HG03457 (cell line): ENCODE data around the gene SMIM38.
"Not testable (repeated sequence)": the region's sequence is repeated elsewhere in the genome, so short reads cannot be mapped to it uniquely, and the experiment has no call there.

Source experiments
- ATAC-seq: cut with Tn5 transposase; IDR thresholded peaks from one replicate; pipeline ENCODE4 v1.9.1; 2021; ENCODE audit warnings: moderate number of reproducible peaks; ENCODE audit not compliant: unreplicated experiment

The SMIM38 gene

DNA sequence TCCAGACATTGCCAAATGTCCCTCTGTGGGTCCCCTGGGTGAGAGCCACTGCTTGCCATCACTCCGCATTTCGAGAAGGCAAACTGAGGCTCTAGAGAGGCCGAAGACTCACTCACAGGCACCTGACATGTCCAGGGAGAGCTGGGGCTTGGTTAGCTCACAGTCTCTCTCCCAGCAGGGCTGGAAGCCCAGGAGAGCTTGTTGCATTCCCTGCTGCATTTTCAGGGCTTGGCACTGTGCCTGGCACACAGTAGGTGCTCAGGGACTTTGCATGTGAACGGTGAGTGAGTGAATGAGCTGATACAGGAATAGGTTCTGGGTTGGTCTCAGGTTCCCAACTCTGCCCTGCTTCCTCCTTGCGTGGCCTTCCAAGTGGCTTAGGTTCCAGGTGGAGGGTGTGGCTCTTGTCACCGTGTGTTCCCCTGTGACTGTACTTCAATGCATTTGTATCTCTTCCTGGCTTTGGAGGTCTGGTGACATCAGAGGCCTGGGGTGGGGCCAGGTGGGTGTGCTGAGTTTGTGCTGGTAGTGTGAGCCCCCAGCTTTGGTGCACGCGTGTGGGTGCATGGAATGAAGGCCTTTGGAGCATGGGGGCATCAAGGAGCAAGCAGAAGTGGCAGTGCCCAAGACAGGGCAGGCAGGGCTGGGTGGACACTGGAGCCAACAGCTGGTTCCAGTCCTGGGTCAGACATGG lies 18.4 kb upstream of the SMIM38 start:
- no peak for ATAC-seq

DNA sequence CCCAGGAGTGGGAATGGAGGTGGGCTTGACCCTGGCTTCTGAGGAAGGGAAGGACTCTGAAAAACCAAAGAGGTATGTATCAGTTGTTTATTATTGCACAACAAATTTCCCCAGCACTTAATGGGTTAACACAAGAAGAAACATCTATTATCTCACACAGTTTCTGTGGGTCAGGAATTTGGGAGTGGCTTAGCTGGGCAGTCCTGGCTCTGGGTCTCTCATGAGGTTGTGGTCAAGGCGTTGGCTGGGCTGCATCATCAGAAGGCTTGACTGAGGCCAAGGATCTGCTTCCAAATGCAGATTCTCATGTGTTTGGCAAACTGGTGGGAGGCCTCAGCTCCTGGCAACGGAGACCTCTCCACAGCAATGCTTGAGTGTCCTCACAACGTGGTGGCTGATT lies 17.5 kb upstream of the SMIM38 start:
- no peak for ATAC-seq

DNA sequence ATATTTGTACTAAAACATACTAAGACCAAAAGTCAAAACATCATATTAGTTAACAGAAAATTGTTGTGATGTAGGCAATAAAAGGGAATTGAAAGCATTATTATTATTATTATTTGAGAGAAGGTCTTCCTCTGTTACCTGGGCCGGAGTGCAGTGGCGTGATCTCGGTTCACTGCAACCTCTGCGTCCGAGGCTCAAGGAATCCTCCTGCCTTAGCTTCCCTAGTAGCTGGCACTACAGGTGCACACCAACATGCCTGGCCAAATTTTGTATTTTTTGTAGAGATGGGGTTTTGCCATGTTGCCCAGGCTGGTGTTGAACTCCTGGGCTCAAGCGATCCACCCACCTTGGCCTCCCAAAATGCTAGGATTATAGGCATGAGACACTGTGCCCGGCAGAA lies 15.6 kb upstream of the SMIM38 start:
- not testable (repeated sequence) for ATAC-seq

DNA sequence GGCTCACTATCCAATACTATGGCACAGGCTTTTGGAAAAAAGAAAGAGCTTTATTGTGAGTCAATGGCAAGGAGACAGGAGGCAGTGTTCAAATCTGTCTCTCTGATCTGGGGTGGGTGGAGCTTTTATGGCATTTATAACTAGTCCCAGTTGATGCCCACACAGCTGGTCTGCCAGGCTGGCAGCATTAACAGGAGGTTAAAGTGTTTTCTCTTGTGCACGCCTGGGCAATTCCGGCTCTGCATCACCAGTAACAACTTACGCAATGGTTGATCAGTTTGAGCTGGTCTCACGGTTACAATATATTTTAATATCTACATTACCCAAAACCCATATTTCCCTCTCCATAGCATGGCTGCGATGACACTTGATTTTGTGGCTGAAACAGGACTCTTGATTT lies 15.1 kb upstream of the SMIM38 start:
- no peak for ATAC-seq

DNA sequence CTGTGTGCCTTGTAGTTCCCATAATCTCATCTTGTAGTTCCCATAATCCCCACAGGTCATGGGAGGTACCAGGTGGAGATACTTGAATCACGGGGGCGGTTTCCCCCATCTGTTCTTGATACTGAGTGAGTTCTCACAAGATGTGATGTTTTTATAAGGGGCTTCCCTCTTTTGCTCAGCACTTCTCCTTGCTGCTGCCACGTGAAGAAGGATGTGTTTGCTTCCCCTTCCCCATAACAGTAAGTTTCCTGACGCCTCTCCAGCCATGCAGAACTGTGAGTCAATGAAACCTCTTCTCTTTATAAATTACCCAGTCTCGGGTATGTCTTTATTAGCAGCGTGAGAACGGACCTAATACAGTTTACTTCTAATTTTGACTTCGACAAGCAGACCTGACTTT lies 14.0 kb upstream of the SMIM38 start:
- ATAC-seq = no peak

DNA sequence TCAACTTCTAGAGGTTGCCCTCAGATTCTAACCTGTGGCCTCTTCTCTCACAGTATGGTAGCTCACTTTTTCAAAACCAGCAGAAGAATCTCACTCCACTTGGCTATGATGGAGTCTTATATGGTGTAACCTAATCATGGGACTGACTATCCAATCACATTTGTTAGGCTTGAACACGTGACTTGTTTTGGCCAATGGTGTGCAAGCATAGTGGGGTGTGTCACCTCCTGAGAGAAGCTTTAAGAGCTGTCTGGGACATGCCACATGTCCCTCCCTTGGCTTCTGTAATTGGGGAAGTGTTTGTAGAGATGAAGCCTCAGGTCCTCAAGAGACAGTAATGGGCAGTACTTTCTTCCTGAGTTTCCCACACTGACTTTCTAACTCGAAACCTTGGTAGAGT lies 12.8 kb upstream of the SMIM38 start:
- no peak for ATAC-seq

DNA sequence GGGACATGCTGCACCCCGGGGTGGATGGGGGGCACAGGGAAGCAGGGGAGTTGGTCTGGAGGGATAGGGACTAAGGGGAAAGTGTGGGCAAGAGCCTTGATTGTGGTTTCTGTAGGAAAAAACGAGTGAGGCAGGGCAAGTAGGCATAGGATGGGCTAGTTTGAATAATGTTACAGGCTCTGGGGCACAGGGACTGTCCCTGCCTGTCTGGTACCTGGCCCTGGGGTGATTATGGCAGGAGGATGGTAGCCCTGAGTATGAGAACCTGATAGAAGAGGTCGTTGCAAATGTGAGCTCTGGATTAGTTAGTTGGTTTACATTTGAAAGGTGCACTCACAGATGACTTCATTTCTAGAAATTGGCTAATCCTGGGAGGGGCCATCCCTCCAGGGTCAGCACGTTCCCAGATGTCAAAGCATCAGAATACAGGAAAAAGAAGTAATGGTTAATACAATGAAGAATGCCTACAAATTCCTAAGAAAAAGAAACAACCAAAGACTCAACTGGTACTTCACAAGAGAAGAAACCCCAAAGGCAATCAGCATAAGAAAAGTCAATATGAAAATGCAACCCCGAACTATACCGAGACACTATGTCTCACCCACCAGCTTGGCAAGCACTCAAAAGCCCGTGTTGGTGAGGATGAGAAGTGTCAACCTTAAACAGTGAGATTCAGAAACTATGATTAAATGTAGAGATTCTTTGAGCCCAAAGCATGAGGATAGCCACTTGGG lies 11.3 kb upstream of the SMIM38 start:
- ATAC-seq = no peak

DNA sequence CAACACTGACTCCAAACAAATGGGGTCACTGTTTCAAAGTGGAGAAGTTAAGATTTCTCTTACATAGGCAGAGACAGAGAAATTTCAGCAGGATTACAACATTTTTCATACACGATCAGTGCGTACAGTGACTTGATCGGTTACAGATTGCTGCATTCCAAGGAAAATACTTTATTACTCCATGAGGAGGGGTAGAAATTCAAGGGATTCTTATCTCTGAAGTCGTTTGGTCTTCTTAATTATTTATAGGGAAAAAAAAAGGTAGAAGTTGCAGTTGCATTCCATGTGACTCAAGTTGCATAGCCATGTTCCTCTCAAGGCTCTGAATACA lies 10.7 kb upstream of the SMIM38 start:
- ATAC-seq = no peak

DNA sequence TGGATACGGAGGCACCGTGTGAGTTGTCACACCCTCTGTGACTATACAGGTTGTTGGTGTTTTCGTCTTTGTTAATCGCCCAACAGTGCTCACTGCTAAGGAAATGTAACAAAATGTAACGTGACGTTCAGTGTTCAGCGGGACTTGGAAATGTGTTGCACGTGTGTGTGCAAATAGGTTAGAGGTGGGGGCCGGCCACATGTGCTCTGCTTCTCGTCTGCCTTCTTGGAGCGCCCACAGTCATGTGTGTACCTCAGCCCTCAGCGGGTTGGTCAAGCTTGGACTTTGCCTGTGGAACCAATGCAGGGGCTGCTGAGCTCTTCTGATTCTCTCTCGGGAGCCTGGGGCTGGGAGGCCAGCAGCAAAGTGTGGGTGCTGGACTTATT lies 7.4 kb upstream of the SMIM38 start:
- no peak for ATAC-seq

DNA sequence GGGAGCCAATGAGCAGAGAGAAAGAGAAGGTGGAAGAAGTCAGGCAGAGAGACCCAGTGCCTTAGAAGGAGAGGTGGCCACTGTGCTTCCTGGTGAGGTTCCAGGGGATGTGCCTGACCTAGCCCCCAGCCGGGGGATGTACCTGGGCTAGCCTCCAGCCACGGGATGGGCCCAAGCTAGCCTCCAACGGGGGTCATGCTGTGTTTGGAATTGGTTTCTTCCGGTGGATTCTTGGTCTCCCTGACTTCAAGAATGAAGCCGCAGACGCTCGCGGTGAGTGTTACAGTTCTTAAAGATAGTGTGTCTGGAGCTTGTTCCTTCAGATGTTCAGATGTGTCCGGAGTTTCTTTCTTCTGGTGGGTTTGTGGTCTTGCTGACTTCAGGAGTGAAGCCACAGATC lies 6.9 kb upstream of the SMIM38 start:
- ATAC-seq = no peak

DNA sequence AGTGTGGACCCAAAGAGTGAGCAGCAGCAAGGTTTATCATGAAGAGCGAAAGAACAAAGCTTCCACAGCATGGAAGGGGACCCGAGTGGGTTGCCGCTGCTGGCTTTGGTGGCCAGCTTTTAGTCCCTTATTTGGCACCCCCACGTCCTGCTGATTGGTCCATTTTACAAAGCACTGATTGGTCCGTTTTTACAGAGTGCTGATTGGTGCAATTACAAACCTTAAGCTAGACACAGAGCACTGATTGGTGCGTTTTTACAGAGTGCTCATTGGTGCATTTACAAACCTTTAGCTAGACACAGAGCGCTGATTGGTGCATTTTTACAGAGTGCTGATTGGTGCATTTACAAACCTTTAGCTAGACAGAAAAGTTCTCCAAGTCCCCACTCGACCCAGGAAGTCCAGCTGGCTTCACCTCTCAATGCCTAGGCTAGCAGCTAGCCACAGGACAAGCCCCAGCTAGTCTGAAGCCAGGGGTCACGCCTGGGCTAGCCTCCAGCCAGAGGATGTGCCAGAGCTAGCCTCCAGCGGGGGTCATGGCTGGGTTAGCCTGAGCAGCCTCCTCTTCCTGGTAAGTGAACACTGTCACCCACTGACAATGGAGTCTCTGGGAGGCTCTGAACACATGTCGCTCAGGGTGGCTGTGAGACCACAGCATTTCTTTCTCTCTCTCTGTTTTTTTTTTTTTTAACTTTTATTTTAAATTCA lies 6.2 kb upstream of the SMIM38 start:
- ATAC-seq = not testable (repeated sequence)

DNA sequence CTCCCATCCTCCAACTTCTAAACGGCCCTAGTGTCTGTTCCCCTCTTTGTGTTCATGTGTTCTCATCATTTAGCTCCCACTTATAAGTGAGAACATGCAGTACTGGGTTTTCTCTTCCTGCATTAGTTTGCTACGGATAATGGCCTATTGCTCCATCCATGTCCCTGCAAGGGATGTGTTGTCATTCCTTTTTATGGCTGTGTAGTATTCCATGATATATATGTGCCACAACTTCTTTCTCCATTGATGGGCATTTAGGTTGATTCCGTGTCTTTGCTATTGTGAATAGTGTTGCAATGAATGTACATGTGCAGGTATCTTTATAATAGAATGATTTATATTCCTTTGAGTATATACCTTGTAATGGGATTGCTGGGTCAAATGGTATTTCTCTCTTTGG lies 5.6 kb upstream of the SMIM38 start:
- ATAC-seq = no peak

DNA sequence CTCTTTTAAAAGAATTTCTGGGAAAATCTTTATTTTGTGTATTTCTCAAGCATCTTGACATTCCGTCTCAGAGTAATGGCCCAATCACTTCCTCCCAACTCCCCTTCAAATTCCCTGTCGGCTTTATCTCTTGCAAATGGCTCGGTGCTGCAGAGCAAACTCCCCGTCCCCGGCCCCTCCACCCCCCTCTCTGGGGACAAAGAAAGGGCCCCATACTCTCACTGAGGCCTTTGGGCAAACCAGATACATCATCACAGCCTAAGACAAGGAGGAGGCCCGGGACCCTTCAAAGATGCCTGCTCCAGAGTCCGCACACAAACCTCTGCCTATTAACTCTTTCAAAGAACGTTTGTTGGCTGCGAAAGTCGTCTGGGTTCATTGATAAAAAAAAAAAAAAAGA lies 3.9 kb upstream of the SMIM38 start:
- ATAC-seq = no peak

DNA sequence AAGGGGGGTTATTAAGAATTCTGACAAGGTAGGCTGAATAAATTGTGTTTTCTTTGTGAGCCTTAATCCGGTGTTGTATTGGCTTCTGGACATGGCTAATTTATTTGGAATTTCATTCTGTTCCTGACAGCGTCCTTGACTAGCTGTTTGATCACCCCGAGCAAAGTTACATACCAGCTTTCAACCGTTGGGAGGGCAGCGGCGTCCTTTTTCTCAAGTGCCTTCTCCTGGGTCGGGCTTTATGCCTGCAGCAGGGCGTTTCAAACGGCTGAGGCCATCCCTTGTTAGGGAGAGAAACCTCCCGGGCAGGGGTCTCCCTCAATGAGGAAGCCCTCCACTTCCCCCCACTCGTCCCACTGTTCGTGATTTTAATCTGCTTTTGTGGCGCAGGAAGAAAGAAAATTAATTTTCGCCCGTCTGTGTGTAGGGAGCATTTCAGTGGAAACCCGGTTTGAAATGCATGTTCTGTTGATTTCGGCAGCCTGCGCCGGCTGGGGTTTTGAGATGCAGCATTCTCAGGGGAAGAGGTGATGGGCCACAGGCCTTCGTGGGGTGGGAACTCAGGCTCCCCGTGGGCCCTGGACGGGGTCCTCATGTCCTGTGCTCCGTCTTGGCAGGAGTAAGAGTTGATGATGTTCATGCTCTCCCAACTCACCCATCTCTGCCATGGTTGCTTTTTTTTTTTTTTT lies 2.9 kb upstream of the SMIM38 start:
- ATAC-seq = no peak

DNA sequence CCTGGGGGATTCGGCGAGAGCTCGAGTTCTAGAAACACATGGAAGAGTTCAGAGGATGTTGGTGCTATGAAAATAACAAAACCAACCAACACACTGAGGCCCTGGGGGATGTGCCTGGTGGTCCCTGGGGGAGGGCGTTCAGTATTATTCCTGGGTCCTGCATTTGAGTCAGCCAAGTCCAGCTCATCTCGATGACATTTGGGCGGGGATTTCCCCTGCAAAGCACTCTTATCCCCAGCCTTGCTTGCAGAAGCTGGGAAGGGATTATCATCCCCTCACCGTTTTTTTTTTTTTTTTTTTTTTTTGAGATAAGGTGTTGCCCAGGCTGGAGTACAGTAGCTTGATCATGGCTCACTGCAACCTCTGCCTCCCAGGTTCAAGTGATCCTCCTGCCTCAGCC lies 2.1 kb upstream of the SMIM38 start:
- no peak for ATAC-seq

DNA sequence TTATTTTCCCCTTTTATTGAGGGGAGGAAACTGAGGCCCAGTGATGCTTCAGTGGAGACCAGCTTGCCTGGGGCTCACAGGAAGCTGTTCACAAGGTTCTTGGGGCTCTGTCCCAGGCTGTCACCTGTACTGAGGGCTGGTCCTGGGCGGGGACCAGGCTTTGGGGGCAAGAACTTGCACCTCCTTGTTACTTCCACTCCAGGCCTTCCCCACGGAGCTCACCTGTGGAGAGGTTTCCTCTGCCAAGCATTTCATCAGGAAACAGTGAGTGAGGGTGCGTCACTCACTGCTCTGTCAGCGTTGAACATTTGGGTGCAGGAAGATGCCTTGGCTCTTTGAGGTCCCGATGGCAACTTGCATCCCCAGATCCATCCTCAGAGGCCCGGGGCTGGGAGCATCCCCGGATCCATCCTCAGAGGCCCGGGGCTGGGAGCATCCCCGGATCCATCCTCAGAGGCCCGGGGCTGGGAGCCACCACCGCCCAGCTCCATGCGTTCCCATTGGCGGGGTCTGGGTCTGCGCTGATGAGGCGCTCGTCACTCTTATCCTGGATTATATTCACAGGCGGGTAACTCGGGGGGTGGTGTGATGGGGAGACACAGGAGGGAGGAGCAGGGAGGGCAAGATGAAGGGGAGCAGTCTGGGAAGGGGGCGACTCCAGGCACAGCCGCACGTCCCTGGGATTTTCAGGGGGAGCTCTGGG lies 1.4 kb upstream of the SMIM38 start:
- no peak for ATAC-seq

DNA sequence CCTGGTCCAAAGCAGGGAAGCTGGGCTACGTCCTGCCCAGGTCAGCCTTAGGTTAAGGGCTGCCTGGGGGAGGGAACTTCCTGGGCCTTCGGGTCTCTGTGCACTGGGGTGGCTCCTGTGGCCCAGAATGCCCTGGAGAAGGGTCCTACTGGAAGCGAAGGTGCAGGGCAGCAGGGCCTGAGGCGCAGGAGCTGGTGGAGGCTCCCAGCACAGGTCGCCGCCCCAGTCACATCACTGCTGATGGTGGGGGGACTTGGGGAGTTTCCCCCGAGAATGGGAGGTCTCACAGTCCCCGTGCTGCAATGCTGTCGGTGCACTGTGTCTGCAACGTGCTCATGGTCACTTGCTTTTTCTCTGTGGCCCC lies 815 bp upstream of the SMIM38 start:
- no peak for ATAC-seq

DNA sequence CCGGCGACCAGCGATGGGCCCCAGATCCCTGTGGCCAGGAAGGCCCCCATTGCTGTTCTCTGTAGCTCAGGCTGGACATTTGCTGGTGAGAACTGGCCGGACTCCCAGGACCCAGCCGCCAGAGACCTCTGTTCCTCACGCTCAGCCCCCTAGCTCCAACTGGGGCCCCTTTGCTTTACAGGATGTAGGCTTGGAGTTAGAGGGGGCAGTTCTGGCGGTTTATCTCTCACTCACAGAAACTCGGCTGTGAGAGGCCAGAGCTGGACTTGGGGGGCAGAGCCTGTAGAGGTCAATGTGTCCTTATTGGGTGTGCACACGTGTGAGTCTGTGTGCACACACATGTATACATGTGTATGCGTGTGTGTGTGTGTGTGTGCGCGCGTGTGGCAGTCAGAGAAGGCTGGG lies 502 bp downstream of the SMIM38 start:
- ATAC-seq = no peak

DNA sequence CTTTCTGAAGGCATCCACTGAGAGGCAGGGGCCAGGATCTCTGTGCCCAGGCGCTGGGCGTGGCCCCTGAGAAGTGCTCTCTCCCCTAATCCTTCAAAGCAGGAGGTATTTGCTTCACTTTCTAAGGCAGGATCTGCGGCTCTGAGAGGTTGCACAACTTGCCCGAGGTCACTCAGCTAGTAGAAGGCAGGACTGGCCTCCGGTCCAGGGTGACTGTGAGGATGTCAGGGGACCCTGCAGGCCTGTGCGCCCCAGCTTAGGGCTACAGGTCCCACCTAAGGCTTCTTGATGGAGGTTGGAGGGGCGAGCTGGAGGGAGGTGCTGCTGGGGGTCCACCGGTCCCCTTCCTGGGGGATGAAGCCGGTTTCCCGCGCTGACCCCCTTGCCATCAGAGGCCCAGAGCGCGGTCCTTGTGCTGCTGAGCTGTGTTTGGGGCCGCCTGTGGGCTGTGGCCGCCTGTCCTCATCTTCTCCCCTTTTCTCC lies 979 bp downstream of the SMIM38 start:
- ATAC-seq = no peak

DNA sequence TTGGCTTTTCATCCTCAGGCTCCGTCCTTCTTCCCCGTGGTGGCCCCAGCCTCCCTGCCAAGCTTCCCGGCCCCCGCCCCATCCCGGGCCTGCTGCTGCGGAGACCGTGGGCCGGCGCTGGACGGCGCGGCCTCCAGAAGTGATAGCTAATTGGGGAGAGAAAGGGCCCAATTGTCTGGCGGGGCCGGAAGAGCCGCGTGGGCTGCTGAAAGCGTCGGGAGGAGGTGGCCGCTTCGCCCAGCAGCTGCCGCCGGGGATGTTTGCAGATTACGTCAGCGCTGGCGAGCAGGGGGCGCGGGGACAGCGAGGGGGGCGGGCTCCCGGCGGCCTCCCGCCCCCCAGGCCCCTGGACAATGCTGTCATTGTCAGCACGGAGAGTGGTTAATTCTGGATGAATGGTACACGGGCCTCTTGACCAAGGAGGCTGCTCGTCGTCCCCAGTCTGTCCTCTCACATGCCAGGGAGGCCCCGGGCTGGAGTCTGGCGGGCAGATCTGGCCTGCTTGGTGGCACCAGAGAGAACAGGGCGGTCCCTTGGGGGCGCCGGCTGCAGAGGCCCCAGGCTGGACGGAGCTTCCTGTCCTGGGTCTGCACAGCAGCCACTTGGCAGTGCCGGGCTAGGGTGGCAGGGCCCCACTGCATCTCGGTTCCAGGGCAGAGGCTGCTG lies 1.6 kb downstream of the SMIM38 start:
- no peak for ATAC-seq

DNA sequence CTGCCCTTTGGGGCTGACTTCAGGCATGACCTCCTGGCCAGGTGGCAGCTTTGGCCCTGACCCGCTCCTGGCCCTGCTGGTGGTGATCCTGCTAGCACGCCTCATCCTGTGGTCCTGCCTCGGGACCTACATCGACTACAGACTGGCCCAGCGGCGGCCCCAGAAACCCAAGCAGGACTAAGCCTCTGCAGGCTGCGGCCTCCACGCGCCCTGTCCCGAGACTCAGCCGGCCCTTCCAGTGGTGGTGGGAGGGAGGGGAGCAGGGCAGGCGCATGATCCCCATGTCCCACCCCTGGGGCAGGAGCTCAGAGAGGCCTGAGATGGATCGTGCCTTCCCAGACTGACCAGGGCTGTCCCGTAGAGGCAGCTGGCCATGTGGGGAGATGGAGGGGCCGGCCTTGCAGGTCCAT lies 2.1 kb downstream of the SMIM38 start:
- no peak for ATAC-seq
